GM03348 (cell line): ENCODE measurements around the gene MMP24.
"Not testable (repeated sequence)": the region's sequence is repeated elsewhere in the genome, so short reads cannot be mapped to it uniquely, and the experiment has no call there.

ENCODE experiments used
- DNase-seq: peaks from one replicate; pipeline ENCODE4 v3.0.0; 2012; ENCODE audit warnings: low spot score

MMP24 gene

DNA sequence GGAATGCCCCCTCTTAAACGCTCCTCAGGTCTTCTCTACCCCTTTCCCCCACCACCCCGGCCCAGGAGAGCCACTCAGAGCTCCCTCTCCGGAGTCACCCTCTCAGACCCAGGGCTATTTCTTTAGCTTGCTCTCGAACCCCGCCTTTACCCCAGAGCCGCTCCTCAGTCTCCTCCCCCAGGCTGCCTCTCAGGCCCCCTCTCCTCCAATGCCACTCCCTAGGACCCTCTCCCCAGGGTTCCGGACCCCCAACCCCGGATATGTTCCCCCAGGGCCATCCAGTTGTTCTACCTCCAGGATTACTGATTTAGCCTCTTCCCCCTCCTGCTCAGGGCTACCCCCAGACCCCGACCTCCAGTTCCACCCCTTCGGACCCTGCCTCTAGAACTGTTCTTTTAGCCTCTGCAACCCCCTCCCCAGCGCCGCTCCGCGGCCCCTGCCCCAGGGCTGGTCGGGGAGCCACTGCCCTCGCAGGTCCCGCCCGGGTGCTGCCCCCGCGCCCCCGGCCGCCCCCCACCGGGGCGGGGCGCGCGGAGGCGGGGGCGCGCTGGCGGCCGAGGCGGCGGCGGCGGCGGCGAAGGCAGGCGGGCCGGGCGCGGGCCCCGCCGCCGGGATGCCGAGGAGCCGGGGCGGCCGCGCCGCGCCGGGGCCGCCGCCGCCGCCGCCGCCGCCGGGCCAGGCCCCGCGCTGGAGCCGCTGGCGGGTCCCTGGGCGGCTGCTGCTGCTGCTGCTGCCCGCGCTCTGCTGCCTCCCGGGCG is at the start of gene MMP24:
TSS of gene MMP24 (plus strand) at position 565 of the 758 bp plus-strand sequence. CDS start at position 614, 49 bp downstream.
- DNase-seq: peak; percentile 51

DNA sequence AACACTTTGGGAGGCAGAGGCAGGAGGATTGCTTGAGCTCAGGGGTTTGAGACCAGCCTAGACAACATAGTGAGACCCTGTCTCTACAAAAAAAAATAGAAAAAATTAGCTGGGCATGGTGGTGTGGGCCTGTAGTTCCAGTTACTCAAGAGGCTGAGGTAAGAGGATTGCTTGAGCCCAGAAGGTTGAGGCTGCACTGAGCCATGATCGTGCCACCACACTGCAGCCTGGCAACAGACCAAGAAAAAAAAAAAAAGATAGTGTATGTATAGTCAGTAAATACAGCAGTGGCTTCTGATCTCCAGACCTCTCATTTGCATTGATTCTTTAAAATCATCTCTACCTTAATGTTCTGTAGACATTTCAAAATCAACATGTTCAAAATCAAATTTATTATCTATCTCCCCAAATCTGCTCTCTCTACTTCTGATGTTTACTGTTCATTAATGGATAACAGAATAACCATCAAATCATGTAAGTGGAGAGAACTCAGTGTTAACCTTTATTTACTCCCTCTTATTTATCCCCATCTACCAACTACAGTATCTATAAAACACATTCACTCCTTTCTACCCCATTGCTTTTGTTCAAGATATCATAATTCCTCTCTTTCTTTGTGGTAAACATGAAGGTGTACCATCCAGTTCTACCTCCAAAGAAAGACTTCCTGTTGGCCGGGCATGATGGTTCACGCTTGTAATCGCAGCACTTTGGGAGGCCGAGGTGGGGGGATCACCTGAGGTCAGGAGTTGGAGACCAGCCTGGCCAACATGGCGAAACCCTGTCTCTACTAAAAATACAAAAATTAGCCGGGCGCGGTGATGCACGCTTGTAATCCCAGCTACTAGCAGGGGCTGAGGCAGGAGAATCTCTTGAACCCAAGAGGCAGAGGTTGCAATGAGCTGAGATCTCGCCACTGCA is 46.9 kb upstream of the MMP24 start:
- DNase-seq: no peak

DNA sequence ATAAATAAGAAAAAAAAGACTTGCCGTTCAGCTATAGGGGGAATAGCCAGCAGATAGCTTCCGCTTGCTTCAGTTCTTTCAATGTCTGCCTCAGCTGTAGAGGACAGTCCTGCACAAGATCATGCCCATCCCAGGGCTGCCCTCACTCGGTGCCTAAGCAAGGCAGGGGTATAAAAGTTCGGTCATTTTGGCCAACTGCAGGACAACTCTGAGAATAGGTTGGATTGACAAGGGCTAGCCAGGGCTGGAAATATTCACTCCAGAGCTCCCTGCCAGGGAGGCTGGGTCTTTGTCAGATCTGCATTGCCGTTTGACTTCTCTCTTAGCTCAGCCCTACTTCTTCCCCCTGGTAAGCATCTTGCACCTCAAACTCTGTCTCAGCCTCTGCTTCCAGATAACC is 46.2 kb upstream of the MMP24 start:
- no peak for DNase-seq

DNA sequence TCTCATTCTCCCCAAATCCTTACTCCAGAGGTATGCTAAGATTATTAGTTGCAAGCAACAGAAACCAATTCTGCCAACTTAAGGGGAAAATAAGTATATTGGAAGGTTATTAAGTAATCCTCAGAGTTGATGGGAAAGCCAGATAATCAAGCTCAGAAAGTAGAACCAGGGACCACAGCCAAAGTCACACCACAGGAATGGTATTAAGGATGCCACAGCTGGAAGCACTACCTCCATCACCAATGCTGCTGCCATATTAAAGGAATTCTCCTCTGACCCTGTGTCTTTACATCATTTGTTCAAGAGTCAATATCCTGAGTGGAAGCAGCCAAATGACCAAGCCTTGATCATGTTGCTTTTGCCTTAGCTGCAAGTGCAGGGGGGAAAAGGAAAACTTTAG is 44.8 kb upstream of the MMP24 start:
- peak; percentile 55 for DNase-seq

DNA sequence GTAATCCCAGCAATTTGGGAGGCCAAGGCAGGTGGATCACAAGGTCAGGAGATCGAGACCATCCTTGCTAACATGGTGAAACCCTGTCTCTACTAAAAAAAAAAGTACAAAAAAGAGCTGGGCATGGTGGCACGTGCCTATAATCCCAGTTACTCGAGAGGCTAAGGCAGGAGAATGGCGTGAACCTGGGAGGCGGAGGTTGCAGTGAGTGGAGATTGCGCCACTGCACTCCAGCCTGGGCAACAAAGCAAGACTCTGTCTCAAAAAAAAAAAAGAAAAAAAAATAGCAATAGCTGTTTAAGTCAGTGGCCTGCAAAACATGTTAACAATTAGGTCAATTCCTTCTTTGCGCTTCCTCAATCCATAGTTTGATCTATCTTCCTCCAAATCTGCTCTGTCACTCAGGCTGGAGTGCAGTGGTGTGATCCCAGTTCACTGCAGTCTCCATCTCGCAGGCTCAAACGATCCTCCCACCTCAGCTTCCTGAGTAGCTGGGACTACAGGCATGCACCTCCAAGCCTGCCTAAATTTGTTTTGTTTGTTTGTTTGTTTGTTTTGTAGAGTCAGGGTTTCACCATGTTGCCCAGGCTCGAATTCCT is 39.7 kb upstream of the MMP24 start:
- not testable (repeated sequence) for DNase-seq

DNA sequence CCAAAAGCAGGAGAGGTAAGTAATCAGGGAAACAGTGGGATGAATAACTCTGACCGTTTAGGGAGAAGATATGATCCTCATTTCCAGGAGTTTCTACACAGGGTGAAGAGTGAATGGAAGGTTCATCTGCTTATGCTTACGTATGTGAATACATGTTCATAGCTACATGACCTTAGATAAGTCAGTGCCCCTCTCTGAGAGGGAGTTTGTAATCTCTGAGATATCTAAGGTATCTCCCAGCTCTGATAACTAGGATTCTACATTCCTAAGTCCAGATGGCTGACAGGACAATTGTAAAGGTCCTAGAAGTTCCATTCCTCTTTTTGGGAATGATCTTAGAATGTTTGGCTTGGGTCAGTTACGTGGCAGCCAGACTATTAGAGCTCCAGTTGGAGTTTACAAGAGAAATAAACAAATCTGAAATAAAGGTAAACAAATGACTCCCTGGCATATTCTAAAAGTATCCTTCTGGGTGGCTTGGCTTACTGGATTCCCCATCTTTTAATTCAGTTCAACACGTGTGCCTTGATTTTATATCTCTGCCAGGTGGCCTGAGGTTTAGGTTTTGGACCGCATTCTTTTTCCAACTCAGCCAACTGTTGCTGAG is 38.8 kb upstream of the MMP24 start:
- no peak for DNase-seq

DNA sequence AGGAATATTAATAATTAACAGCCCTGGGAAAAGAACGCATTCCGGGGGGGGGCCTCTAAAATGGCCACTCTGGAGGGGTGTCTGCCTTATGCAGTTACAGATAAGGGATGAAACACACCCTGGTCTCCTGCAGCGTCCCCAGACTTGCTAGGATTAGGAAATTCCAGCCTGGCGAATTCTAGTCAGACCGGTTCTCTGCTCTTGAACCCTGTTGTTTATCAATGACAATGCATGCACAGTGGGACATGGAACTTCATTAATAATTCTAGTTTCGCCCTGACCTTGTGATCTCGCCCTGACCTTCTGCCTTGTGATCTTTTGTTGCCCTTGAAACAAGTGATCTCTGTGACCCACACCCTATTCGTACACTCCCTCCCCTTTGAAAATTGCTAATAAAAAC is 37.3 kb upstream of the MMP24 start:
- not testable (repeated sequence) for DNase-seq

DNA sequence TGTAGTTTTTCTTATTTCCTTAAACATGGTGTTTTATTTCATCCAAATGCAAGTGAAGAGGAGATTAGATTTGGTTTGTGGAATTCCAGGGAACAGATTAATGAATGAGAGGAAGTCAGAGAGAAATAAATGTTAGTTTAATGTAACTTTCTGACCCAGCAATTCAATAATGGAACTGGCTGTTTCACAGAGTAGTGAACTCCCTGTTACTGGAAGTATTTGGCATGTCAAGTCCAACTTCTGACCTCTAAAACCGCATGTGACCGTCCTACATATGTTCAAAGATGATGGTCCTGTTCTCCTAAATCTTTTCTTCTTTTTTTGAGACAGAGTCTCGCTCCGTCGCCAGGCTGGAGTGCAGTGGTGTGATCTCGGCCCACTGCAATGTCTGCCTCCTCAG is 35.9 kb upstream of the MMP24 start:
- DNase-seq: no peak

DNA sequence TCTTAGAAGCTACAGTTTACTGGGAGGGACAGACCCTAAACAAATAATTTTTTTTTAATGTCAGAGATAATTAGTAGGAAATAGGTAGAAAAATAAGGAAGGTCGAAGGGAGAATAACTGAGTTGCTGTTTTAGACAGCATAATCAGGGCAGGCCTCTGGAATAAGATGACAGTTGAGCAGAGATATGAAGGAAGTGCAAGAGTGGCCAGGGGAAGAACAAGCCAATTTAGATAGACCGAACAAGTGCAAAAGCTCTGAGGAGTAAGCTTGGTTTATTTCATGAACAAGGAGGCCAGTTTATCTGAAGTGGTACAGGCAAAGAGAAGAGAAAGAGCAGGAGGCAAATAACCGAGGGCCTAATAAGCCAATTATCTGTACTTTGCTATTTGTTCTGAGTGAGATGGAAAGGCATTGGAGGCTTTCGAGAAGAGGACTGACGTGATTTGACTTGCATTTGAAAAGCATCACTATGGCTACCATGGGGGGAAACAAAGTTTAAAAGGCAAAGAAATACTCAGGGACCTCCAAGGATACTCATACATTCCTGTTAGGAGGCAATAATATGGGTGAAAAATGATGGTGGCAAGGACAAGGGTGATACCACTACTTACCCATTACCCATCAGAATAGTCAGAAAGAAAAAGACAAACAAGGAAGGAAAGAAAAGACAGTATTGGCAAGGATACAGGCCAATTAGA is 34.9 kb upstream of the MMP24 start:
- DNase-seq: no peak

DNA sequence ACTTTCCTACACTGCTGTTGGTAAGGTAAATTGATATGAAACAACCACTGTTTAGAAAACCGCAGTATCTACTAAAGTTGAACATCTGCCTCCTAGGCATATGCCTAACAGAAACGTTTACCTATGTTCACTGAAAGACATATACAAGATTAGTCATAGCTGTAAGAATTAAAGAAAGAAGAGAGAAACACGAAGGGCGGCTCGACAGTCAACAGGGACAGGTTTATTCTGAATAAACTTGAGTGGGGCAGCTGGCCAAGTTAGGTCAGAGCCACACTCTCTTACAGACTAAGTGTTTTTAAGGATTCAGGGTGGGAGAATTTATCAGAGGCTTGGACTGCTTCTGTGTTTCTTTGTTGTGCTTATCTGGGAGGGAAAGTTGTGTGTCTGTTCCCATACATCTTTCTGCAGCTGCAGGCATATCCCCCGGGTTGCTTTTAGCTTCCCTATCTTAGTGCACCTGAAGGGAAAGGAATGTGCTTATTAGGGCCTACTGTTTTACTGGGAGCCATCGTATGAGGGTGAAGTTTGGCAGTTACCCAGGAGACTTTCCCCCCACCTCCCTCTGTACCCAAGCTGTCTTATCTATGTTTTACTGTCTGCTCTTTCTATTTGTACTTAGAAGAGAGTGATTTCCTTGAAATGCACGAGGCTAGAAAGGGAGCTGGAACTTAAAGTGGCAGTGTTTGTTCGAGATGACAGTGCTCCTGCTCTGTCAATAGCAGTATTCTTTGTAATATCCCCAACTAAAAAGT is 34.2 kb upstream of the MMP24 start:
- DNase-seq: no peak

DNA sequence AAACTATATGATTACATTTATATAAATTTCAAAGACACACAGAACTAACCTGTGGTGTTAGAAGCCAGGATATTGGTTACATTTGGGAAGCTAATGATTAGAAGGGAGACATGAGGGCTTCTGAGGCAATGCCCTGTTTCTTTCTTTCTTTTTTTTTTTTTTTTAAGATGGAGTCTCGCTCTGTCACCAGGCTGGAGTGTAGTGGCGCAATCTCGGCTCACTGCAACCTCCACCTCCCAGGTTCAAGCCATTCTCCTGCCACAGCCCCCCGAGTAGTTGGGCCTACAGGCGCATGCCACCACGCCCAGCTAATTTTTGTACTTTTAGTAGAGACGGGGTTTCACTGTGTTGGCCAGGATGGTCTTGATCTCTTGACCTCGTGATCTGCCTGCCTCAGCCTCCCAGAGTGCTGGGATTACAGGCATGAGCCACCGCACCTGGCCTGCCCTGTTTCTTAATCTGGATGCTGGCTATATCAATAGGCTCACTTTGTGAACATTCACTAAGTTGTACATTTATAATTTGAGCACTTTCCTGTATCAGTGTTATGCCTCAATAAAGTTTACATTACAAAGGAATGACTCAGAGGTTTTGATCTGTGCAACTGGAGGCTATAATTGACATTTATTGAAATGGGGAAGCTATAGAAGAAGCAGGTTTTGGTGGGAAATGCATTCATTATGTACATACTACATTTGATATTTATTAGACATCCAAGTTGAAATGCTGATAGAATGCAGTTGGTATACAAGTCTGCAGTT is 33.3 kb upstream of the MMP24 start:
- not testable (repeated sequence) for DNase-seq

DNA sequence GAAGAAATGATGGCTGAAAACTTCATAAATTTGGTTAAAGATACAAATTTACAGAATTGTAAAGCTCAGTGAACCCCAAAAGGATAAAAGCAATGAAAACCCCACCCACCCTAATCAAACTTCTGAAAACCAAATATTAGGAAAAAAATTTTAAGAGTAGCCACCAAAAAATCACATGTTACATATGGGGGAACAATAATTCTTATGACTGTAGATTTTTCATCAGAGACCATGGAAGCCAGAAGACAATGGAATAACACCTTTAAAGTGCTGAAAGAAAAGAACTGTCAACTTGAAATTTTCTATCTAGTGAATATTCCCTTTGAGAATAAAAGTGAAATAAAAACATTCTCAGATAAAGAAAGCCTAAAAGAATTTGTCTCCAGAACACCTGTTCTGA is 30.2 kb upstream of the MMP24 start:
- no peak for DNase-seq

DNA sequence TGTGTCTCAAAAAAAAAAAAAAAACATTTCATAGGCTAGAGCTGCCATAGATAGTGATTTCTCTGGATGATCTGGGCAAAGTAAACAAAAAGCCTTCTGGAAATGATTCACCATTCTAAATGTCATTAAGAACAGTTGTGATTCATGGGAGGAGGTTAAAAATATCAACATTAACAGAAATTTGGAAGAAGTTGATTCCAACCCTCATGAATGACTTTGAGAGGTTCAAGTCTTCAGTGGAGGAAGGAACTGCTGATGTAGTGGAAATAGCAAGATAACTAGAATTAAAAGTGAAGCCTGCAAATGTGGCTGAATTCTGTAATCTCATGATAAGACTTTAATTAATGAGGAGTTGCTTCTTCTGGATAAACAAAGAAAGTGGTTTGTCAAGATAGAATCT is 26.8 kb upstream of the MMP24 start:
- no peak for DNase-seq

DNA sequence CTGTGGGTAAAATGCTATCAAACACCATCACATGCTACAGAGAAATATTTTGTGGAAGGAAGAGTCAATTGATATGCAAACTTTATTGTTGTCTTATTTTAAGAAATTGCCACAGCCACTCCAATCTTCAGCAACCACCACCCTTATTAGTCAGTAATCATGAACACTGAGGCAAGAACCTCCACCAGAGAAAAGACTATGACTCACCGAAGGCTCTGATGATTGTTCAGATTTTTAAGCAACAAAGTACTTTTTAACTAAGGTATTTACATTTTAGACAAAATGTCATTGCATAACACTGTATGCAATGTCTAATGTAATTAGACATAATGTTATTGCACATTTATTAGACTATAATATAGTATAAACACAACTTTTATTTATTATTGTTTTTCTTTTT is 26.2 kb upstream of the MMP24 start:
- DNase-seq: peak; percentile 67

DNA sequence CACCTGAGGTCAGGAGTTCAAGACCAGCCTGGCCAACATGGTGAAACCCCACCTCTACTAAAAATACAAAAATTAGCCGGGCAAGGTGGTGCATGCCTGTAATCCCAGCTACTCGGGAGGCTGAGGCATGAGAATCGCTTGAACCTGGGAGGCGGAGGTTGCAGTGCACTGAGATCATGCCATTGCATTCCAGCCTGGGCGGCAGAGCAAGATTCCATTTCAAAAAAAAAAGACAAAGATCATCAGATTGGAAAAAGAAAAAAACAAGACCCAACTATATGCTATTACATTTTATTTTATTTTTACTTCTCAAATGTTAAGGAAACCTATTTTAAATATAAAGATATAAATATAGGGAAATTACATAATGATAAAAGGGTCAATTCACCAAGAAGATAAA is 25.0 kb upstream of the MMP24 start:
- not testable (repeated sequence) for DNase-seq

DNA sequence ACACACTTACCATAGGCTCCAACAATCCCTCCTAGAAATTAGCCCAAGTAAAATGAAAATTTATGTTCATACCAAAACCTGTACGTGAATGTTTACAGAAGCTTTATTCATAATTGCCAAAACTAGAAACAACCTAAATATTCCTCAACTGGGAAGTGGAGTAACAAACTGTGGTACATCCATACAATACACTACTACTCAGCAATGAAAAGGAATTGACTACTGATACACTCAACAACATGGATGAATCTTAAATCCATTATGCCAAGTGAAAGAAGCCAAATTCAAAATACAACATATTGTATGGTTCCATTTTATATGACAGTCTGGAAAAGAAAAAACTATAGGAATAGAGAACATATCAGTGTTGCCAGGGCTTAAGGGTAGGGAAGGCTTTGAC is 19.7 kb upstream of the MMP24 start:
- DNase-seq: no peak

DNA sequence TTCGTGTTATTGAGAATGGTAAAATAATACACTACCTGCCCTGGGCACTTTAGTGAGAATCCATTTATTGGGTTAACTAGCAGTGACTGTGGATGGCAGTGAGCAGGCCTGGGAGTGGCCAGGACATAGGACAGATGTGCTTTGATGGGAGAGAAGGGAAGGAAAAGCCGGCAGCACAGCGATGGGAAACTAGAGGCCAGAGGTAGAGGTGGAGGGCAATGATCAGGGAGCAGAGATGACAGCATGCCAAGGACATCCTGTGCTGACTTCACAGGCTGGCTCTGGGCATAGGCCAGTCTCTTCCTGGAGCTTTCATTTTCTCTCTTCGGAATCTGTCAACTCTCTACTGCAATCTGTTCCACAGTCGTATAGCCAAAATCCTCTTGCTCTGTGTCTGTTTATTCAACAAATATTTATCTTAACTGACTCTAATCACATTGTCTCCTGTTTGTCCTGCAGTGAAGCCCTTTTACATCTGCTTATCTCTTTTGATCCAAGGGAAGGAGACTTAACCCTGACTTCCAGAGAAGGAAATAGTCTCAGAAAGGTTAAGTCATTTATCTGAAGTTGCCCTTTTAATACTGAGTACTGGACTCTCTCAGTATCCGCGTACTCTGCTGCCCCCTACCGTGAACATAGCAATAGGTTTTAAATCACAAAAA is 18.4 kb upstream of the MMP24 start:
- DNase-seq: peak; percentile 82

DNA sequence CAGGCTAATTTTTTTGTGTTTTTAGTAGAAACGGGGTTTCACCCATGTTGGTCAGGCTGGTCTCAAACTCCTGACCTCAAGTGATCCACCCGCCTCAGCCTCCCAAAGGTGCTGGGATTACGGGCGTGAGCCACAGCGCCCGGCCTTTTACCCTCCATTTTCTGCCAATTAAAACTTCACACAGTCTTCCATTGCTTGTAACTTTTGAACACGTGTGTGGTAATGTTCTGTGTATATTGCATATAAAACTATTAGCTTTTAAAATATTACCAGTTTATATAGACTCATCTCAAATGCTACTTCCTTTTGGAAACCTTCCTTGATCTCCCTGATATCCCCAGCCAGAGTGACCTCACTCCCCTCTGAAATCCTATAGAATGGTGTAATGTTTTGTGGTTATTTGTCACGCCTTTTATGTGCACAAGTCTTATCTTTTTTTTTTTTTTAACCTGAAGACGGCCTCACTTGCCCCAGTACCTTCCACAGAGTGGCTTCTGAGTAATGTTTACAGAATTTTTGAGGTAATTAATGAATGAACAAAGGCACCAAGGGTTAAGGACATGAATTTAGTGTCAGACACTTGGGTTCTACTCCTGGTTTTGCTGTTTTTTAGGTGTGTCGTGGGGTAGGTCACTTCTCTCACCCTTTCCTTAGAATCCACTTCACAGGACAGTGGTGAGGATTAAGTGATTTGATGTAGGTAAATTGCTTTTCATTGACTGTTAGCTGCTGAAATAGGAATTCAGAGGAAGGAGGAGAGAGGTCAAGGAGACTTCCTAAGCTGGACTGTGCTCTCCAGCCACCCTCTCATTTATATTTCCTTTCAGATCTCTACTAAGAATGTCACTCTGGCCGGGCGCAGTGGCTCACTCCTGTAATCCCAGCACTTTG is 11.2 kb upstream of the MMP24 start:
- DNase-seq: peak; percentile 14

DNA sequence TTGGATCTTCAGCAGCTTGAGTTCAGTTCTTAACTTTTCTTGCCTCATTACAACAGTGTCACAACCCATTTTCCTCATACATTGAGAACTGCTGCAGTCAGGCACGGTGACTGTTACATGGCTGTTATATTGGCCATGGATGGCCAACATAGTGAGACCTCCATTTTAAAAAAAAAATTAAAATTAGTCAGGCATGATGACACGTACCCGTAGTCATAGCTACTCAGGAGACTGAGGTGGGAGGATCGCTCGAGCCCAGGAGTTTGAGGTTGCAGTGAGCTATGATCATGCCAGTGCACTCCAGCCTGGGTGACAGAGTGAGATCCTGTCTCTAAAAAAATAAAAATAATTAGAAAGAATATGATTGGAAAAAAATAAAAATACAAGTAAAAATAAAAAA is 9.9 kb upstream of the MMP24 start:
- DNase-seq: no peak
